Head of caudate nucleus (tissue), 42 donors: ENCODE results near the gene SYK.
"Not testable (repeated sequence)": the region's sequence is repeated elsewhere in the genome, so short reads cannot be mapped to it uniquely, and the experiment has no call there.

ENCODE experiments used
- DNase-seq, 42 donors: peaks; one replicate each; pipeline versions ENCODE4 v3.0.0 to v3.0.0-alpha.2; 2020 to 2021; ENCODE audit warnings: mixed read lengths in 7 of 42
- intact Hi-C: fragments of 100-400 bp; cut with DNase I; formaldehyde crosslinking; loops from one replicate; pipeline ENCODE4 v1.15.0; 2022

Gene SYK

DNA sequence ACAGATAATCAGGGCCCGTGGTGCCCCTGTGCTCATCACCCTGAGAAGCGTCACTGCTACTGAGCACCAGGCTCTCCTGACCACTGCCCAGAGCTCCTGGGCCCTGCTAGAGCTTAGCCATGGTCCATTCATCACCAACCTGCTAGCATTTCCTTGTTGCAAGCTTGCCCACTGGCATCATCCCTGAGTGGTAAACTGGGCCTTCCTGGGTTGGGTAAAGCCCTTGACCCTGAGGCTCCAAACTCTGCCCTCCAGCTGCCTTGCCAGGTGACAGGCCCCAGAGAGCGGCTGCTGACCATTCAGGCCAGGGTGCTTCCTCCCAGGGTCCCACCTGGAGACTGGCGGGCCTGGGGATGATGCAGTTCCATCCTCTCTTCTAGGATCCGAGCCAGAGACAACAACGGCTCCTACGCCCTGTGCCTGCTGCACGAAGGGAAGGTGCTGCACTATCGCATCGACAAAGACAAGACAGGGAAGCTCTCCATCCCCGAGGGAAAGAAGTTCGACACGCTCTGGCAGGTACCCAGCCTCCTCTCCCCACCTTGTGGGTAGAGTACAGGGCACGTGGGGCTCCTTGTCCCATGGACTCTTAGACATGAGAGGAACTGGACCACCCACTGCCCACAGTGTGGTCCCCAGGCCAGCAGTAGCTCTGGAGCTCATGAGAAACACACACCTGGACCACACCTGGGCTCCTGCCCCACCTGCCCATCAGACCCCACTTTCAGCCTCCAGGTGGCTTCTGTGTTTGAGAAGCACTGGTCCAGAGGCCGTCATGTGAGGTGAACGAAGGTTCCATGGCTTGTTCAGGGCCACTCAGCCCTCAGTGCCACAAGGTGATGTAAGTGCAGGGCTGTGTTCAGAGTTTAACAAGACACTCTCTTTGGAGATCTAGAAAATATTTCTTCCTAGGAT lies 60.5 kb downstream of the SYK start:
- intact Hi-C loops: loop anchor here (10.0 kb wide), 1 partner anchor 717 kb away; no protein-coding TSS in a partner anchor

DNA sequence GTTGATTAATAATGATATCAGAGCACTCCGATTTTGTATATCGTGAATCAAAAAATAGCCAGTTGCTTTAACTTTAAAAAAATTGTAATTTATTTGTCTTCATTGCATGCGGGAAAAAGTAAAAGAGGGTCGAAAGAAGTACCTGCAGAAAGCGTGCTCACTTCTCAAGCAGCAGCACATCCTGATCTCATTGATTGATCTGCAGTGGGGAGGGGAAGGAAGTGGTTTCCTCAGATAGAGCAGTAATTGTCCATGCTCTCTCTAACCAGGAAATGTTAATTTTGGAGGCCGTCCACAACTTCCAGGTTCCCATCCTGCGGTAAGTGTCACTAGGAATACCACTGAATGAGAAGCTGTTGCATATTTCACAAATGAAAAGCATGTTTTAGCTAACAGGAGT lies 63.2 kb downstream of the SYK start:
- no peak for DNase-seq
- intact Hi-C loops: loop anchor here (10.0 kb wide), 1 partner anchor 720 kb away; no protein-coding TSS in a partner anchor

More for the DNA sequence above, 60.5 kb downstream of the SYK start:
- no peak for DNase-seq

DNA sequence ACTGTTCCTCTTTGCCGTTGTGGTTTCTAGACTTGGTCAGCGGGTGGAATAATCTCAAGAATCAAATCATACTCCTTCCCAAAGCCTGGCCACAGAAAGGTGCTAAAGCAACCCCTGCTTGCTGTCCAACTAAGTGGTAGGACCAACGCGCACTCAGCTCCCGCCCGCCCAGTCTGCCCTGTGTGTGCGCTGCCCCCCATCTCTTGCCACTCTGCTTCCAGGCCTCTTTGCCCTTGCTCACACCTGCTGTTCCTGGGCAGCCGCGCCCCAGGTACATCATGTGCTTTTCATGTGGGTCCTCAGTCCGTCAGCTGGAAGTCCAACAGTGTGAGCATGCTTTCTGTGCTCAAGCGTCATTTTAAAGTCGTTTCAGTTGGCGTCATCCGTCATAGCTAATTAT lies 65.5 kb downstream of the SYK start:
- intact Hi-C loops: loop anchor here (10.0 kb wide), 1 partner anchor 722 kb away; no protein-coding TSS in a partner anchor
- DNase-seq: peak in 1 of 42 donors; percentile 32

DNA sequence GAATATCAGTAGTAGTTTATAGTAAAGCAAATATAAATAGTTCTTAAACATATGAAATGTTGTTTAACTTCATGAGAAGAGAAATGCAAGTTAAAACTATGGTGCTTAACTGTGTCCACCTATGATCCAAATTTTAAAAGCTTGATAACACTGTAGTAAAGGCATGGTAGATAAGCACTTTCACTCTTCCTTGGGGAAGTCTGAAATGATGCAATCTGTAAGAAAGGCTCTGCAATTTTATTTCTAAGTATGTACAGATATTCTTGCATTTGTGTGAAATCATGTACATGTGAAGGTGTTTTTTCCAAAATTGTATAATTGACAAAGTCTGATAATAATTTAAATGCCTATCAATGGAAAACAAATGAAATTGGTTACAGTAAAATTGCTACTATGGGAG lies 66.9 kb downstream of the SYK start:
- DNase-seq: no peak
- intact Hi-C loops: loop anchor here (10.0 kb wide), 1 partner anchor 724 kb away; no protein-coding TSS in a partner anchor

DNA sequence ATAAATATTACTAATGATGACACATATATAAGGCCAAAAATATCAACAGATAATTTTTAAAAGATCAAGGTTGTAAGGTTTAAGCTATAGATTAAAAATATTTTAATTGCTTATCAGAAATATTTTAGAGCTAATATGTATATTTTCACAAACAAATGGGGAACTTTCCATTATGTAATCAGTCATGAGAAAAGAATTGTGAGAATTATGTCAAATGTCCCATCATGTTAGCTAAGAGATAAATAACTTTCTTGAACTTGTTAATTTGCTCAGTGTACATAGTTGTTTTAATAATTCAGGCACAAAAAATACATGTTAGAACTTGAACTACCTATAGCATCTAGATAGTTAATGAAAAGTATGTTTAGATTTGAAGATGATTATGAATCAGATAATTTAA lies 67.7 kb downstream of the SYK start:
- no peak for DNase-seq
- intact Hi-C loops: loop anchor here (10.0 kb wide), 1 partner anchor 725 kb away; no protein-coding TSS in a partner anchor

DNA sequence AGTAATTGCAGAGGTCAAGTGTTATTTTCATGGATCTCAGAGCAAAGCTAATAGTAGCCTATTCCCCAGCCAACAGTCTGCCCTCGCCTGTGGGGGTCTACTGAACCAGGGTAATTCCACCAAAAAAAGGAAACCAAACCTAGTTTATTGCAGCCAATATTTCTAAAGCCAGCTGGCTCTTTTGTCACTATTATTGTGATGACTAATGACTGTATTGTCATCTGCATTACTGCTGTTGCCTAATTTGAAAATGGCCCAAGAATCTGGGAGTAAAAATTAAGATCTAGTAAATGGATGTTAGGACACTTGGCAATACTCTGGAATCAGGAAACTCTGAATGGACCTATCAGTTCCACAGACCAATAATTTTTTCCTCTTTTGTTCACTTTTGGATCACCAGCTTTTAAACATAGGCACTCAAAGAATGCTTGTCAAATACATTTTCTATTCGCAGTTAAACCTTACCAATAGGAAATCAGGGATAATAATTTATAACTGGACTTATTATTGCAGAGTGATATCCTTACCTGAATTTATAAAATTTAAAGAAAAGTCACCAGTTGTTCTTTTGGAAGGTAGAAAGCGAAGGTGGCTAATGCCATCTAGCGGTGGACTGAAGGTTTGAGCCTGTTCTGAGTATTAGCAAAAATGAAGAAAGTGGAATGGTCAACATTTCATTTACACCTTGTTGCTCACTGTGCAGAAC lies 69.2 kb downstream of the SYK start:
- DNase-seq: peak in 32 of 42 donors; percentile 11 to 76 (median 48)
- intact Hi-C loops: no loop called here

DNA sequence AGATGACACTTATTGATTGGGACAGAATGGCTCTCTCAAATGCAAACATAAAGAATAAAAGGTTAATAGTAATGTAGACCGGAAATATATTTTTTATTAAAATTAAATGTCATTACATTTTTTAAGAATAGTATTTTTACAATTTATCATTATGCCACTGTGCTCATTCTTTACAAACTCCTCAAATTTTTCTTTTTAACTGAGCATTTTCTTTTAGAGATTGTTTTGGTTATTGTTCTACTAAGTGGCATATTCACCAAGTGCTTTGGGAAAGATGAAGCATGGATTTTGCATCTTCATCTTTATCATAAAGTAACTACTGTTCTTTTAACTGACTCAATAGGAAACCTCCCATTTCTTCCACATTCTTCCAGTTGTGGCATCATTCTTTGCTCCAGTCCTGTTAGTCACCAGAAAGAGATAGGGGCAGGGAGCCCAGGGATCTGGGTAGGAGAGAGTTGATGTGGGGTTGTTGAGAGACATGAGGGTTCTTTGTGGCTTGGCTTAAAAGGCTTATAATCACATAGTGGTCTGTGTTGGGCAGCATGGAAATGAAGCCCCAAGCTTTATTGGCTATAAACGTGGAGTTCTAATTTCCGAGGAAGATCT lies 69.8 kb downstream of the SYK start:
- DNase-seq: peak in 2 of 42 donors; percentile 5 to 13
- intact Hi-C loops: no loop called here

DNA sequence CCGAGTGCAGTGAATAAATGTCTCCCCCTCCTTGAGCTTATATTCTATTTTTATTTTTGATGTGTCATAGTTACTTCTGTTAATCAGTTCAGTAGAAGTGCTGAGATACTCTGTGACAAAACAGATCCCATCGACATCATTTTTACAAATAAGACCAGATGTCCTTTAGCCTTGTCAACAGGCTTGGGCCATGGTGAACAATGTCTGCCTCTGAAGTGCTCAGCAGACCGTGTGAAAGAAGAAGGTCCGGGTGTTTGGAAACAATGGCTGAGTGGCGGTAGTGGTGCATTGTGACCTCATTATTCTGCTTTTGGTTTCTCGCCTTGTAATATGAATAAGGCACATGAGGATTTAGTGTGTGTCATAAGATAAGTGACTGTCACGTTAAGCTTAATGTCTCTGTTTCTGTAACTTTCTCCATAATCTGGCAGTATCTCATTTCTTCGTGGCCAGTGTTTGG lies 71.2 kb downstream of the SYK start:
- intact Hi-C loops: no loop called here
- peak in 1 of 42 donors; percentile 10 for DNase-seq

DNA sequence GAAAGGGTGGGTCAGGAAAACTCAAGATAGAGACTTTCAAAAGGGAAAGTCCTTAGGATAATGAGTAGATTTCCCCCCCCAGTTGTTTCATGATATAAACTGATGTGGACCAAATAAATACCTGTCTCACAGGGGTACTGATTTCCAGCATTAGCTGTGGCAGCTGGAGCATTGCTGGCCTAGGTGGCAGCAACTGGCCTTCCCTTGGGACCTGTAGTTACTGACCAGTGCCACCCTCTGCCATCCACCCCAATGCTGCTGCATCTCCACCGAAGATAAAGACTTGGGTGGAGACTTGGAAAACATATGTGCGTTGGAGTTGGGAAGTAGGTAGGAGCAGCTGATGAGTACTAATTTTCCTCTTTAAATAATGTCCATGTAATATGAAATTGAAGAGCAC lies 71.8 kb downstream of the SYK start:
- peak in 1 of 42 donors; percentile 7 for DNase-seq
- intact Hi-C loops: no loop called here

DNA sequence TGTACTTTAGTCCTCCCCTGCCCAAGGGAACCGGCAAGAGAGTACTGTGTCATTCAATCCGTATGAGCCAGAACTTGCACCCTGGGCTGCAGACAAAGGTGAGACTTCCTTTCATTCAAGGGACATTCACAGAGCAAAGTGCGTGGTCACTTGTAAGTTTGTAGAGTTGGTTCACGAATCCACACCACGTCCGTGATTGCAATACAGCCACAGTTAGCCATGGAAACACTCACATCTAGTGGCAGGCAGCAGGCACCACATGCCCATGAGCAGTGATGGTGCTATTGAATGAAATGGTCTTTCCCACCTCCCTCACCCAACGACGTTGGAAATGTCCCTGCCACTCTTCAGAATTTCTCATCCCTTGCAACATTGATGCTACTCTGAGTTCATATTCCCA lies 72.6 kb downstream of the SYK start:
- intact Hi-C loops: no loop called here

DNA sequence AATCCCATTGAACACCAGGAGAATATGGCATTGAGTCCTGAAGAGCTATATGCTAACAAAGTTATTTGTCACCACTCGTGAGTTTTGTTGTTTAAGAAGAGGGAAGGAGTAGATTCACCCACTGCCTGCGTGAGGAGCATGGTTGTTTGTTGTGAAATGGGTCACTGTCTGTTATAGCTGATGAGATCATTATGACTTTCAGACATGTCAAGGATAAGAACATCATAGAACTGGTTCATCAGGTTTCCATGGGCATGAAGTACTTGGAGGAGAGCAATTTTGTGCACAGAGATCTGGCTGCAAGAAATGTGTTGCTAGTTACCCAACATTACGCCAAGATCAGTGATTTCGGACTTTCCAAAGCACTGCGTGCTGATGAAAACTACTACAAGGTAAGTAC lies 76.9 kb downstream of the SYK start:
- peak in 1 of 42 donors; percentile 13 for DNase-seq
- intact Hi-C loops: no loop called here

More for the DNA sequence above, 72.6 kb downstream of the SYK start:
- peak in 1 of 42 donors; percentile 5 for DNase-seq

DNA sequence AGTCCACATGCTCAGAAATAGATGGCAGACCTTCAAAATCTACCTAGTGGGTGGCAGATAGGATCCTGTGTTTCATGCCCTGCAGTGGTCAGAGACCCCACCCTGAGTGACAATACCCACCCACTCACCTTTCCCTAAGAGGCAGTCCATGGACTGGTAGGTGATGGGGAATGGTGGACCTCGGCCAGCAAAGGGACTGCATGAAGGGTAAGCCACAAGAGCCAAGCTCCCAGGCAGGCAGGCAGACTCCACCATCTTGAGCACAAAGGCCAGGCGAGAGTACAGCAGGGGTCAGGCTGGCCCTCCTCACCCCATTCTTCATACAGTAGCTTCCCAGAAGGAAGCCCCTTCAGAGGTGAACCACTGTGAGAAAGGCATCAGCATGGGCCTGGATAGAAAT lies 78.4 kb downstream of the SYK start:
- DNase-seq: peak in 1 of 42 donors; percentile 6
- intact Hi-C loops: no loop called here

DNA sequence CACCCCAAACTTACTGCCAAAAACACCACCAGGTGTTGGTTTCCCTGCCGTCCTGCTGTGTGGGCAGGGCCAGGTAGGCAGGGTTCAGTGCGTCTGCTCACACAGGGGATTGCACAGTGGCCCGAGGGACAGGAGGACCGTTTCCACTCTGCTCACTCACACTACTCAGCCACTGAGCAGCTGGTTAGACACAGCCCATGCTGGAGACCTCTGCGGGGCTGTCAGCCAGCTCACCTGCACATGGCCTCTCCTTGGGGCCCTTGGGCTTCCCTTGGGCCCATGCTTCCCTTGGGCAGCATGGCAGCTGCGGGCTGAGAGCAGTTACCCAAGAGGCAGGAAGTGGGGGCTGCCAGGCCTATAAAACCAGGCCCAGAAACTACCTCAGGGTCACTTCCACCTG lies 79.0 kb downstream of the SYK start:
- no peak for DNase-seq
- intact Hi-C loops: no loop called here

DNA sequence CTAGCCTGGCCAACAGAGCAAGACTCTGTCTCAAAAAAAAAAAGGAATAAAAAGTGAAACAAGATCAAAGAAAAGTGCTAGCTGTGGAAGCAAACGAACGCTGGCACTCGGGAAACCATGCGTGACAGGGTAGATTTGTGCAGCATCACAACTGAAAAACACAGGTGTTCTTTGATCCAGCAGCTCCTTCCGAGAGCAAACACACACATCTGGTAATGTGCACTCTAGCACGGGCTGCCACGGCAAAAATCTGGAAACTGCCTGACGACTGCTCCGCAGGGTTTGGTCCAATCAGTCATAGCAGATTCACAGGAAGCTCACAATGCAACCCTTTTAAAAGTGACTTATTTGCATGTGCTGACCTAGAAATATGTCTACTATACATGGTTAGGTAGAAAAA lies 80.0 kb downstream of the SYK start:
- no peak for DNase-seq
- intact Hi-C loops: no loop called here

DNA sequence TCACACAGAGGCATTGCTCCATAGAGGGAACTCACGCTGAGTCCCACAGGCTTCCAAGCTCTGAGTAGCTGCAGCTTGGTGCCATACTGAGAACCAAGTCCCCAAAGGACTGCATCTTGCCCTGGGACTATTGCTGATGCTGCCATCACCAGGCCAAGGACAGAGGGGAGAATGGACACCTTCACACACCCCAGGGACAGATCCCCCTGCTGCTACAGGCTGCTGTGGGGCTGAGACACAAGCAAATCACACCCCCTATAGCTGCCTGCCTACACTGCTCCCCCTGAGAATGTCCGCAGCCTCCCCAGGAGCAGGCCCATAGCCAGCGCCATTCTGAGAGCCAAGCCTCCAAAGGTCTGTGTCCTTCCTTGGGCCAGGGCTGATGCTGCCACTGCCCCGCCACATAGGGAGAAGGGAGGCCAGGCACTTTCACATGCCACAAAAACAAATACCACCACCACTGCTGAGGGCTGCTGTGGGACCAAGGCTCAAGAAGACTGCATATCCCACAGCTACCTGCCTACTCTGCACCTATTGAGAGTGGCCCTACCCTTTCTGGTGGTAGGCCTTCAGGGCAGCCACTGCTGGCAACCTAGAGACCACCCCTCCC lies 81.5 kb downstream of the SYK start:
- DNase-seq: no peak
- intact Hi-C loops: no loop called here

DNA sequence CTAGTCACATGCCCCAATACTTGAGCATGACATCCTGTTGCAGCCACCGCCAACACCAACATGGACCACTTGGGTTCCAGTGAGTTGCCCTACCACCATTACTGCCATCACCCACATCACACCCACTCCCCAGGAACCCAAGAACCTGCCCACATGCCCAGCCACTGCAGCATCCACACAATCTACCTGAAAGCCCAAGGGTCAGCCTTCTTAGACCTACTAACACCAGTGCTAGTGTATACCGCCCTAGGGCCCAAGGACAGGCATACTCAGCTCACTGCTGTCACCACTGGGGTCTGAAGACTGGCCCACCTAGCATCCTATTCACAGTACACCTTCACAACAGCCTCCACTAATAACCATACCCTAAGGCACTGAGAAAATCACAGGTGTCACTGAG lies 82.0 kb downstream of the SYK start:
- DNase-seq: no peak
- intact Hi-C loops: no loop called here

DNA sequence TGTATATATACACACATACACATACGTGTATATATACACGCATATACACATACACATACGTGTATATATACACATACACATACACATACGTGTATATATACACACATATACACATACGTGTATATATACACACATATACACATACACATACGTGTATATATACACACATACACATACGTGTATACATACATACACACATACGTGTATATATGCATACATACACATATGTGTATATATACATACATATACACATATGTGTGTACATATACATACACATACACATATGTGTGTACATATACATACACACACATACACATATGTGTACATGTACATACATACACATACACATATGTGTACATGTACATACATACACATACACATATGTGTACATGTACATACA lies 82.6 kb downstream of the SYK start:
- intact Hi-C loops: no loop called here

DNA sequence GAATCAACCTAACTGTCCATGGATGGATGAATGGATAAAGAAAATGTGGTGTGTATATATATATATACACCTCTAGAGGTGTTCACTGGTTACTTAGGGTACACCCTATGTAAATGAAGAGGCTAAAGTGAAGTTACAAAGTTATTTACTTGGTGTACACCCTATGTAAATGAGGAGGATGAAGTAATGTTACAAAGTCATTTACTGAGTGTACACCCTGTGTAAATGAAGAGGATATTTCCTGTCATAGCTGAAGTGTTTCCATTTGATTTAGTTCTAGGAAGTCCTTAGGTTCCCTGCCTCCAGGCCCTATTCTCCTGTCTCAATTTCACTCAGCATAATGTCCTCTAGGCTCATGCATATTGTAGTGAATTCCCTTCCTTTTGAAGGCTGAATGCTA lies 85.2 kb downstream of the SYK start:
- DNase-seq, intact Hi-C loops: not testable (repeated sequence)

More for the DNA sequence above, 82.6 kb downstream of the SYK start:
- DNase-seq: no peak

DNA sequence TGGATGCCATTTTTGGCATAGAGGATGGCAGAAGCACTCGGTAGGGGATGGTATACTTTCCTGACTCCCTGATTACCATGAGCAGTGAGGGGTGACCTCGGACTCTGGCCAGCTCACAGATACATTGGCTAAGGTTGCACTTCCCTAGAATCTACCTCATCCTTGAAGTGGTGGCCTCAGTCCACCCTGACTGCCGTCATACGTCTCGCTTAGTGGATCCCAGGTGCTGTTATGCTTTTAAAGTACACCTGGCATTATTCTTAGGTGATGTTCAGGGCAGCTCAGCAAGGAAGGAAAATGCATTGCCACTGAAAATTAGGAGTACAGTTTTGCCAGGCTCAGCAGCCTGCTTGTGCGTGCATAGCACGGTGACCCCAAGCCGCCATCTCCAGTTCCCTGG lies 87.3 kb downstream of the SYK start:
- peak in 1 of 42 donors; percentile 3 for DNase-seq

More for the DNA sequence above, 87.3 kb downstream of the SYK start:
- intact Hi-C loops: no loop called here
